ENCODE measurements around the gene CNOT1. TPM values are rescaled to one million over a fixed set of nuclear protein-coding genes. Genes with fewer than 3 reads are reported as not detected.

CNOT1 gene
- total RNA-seq, 1 experiment from 2014 or later, result 135 TPM

GRCh38 chr16:58518980-58519368 is 110.7 kb downstream of the CNOT1 start:
- Histone ChIP-seq H3K4me2 (ENCODE audit: low read length) (no peak overlapping the region), H3K27ac (ENCODE audit: low read length) (no peak overlapping the region), H3F3A (ENCODE audit: low read length, unreplicated experiment) (no peaks in the 10 kb centered on the region), H3K79me2 (ENCODE audit: low read length) (peaks cover 12% of the 10 kb centered on the region), H3K27me3 (ENCODE audit: low read length) (no peaks in the 10 kb centered on the region), H3K9me2 (replicated peaks; ENCODE audit: low read length) (no peaks in the 10 kb centered on the region), H3K4me1 (ENCODE audit: insufficient read depth, low read length) (peaks cover 8% of the 10 kb centered on the region), H2AFZ (ENCODE audit: low read length) (no peak overlapping the region), H3K36me3 (ENCODE audit: low read depth, low read length) (peaks cover 55% of the 10 kb centered on the region), H3K9me3 (ENCODE audit: low read length) (no peaks in the 10 kb centered on the region), H3K4me3 (ENCODE audit: low read length) (no peak overlapping the region), H4K20me1 (ENCODE audit: low read length) (no peaks in the 10 kb centered on the region), H3K9ac (ENCODE audit: low read length) (no peak overlapping the region)
- POLR2A ChIA-PET (ENCODE audit: unreplicated experiment), result no interaction called here
- ATAC-seq, result no peak
- CTCF ChIA-PET, result no interaction called here
- DNase-seq, result no peak
- no TSS peak for BruUV-seq (replicated peaks)
- intact Hi-C loops (cut with micrococcal nuclease), result loop anchor here (10.0 kb wide), 1 partner anchor 116 kb away; no protein-coding TSS in a partner anchor
- TF ChIP-seq EZH2phosphoT487 (IDR thresholded peaks at IDR 0.05; ENCODE audit: borderline replicate concordance, low read length), result no peak
- no peak for TF ChIP-seq EZH2 (IDR thresholded peaks at IDR 0.05; ENCODE audit: low read length, unreplicated experiment)

- no peak overlapping the region for H3K4me3 ChIP-seq (ENCODE audit: low read length)
- H3K9me2 ChIP-seq (replicated peaks; ENCODE audit: low read length), result no peaks in the 10 kb centered on the region
- TF ChIP-seq CTCF (conservative IDR thresholded peaks at IDR 0.05; ENCODE audit: low read depth, low read length) (no peak), EZH2 (IDR thresholded peaks at IDR 0.05; ENCODE audit: low read length, unreplicated experiment) (no peak), EZH2phosphoT487 (IDR thresholded peaks at IDR 0.05; ENCODE audit: borderline replicate concordance, low read length) (no peak)
- ATAC-seq (no peak), DNase-seq (no peak)
- no peaks in the 10 kb centered on the region for H3K27me3 ChIP-seq (ENCODE audit: low read length)
- H3K79me2 ChIP-seq (ENCODE audit: low read length), result peaks cover 15% of the 10 kb centered on the region
- H2AFZ ChIP-seq (ENCODE audit: low read length), result no peak overlapping the region
- H3K4me1 ChIP-seq (ENCODE audit: insufficient read depth, low read length), result peaks cover 8% of the 10 kb centered on the region
- ChIA-PET POLR2A (ENCODE audit: unreplicated experiment) (no interaction called here), CTCF (no interaction called here)
- H3K36me3 ChIP-seq (ENCODE audit: low read depth, low read length), result peaks cover 52% of the 10 kb centered on the region
- no peaks in the 10 kb centered on the region for H3K9me3 ChIP-seq (ENCODE audit: low read length)
- no TSS peak for BruUV-seq (replicated peaks)
- no peak overlapping the region for H3K9ac ChIP-seq (ENCODE audit: low read length)
- H4K20me1 ChIP-seq (ENCODE audit: low read length), result no peaks in the 10 kb centered on the region
- no peak overlapping the region for H3K27ac ChIP-seq (ENCODE audit: low read length)
- no peaks in the 10 kb centered on the region for H3F3A ChIP-seq (ENCODE audit: low read length, unreplicated experiment)
- no peak overlapping the region for H3K4me2 ChIP-seq (ENCODE audit: low read length)
- intact Hi-C loops (cut with micrococcal nuclease), result loop anchor here (10.0 kb wide), 1 partner anchor 116 kb away; no protein-coding TSS in a partner anchor
These were observed 111.3 kb downstream of the CNOT1 start for GRCh38 chr16:58518083-58518979.

- no peak overlapping the region for H2AFZ ChIP-seq (ENCODE audit: low read length)
- DNase-seq, result no peak
- no peaks in the 10 kb centered on the region for H3K9me3 ChIP-seq (ENCODE audit: low read length)
- no peak overlapping the region for H3K9ac ChIP-seq (ENCODE audit: low read length)
- peak overlapping the region; percentile 86 for H3K4me2 ChIP-seq (ENCODE audit: low read length)
- H3K27me3 ChIP-seq (ENCODE audit: low read length), result no peaks in the 10 kb centered on the region
- intact Hi-C loops (cut with micrococcal nuclease), result loop anchor here (10.0 kb wide), 1 partner anchor 118 kb away; no protein-coding TSS in a partner anchor
- H3K36me3 ChIP-seq (ENCODE audit: low read depth, low read length), result peaks cover 43% of the 10 kb centered on the region
- TSS peak; percentile 21 for BruUV-seq (replicated peaks)
- peaks cover 8% of the 10 kb centered on the region for H3K4me1 ChIP-seq (ENCODE audit: insufficient read depth, low read length)
- ChIA-PET POLR2A (ENCODE audit: unreplicated experiment) (no interaction called here), CTCF (no interaction called here)
- peaks cover 20% of the 10 kb centered on the region for H3K79me2 ChIP-seq (ENCODE audit: low read length)
- no peak for ATAC-seq
- no peak for TF ChIP-seq CTCF (conservative IDR thresholded peaks at IDR 0.05; ENCODE audit: low read depth, low read length)
- no peak for TF ChIP-seq EZH2phosphoT487 (IDR thresholded peaks at IDR 0.05; ENCODE audit: borderline replicate concordance, low read length)
- TF ChIP-seq EZH2 (IDR thresholded peaks at IDR 0.05; ENCODE audit: low read length, unreplicated experiment), result no peak
- H3K4me3 ChIP-seq (ENCODE audit: low read length), result peak overlapping the region; percentile 63
- no peaks in the 10 kb centered on the region for H4K20me1 ChIP-seq (ENCODE audit: low read length)
- no peak overlapping the region for H3K27ac ChIP-seq (ENCODE audit: low read length)
- H3K9me2 ChIP-seq (replicated peaks; ENCODE audit: low read length), result no peaks in the 10 kb centered on the region
- H3F3A ChIP-seq (ENCODE audit: low read length, unreplicated experiment), result no peaks in the 10 kb centered on the region
These were observed 112.9 kb downstream of the CNOT1 start for GRCh38 chr16:58516768-58517107.
